NCI-H146 treated with DMSO at 0.1 percent for 48 hours (cell line): ENCODE measurements around the gene DGKB.
A peak's percentile ranks its signal among the peaks of the same experiment; 100 is the strongest.

ENCODE experiments used
- DNase-seq: peaks from one replicate; lab custom pipeline; 2025; ENCODE audit not compliant: unreplicated experiment; lab: John Stamatoyannopoulos, UW

DGKB gene

DNA sequence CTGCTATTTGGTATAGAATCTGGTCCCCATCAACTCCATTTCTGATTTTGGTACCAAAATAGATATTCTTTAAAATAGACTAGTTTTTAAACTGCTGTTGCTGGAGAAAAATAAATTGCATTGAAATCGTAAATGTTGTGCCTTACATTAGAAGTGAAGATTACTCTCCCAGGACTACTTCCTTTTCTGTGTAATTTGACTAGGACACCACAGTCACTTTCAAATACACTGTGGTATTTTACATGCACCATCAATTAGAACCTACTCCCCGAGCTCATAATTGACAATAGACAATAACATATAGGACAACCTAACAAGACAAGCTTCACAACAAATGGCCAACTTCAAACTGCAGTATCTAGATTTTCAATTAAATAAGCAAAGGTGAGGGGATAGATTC is 211.5 kb downstream of the DGKB start:
- no peak for DNase-seq

DNA sequence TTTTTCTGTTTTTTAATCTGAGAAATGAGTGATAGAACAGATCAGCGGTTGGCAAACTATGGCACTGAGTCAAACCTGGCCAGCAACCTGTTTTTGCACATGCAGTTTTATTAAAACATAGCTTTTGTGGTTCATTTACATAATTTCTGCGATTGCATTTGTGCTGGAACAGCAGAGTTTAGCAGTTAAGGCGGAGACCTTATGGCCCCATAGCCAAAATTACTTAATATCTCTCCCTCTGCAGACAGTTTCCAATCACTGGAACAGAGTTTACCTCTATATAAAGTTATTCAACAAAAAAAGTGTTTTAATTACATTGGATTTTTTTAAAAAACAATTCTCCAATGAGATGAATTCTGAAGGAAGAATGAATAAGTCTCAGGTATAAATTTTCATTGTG is 212.1 kb downstream of the DGKB start:
- DNase-seq: no peak

DNA sequence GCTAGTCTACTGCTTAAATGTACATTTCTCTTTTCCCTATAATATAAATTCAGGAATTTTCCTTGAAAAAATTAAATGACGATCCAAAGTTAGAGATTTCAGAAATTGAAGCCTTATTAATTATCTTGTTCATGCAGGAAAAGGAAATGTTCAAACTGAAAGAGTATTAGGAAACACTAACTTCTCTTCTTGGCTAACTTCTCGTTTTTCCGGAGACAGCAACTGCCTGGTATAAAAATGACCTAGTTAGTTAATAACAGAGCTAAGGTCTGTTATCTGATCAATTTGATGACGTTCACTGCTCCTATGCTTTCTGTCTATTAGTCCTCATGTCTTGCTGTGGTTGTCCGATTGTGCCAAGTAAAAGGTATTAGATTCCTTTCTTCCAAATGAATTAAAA is 212.5 kb downstream of the DGKB start:
- no peak for DNase-seq

DNA sequence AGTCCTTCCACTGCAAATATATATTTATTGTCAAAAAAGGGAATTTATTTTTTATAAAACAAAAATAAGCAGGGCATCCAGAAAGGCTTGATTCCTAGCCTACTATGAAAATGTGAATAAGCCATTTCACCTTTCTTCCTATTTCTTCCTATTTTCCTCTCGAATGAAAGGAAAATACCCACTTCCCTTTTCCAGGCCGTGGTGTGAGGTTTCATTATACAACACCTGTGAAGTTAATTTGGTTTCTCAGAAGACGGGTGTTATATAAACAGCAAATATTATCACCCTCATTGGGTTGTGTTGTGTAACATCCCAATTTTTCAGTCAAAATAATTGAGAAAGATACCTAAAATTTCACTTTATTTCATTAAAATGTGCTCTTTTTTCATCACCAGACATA is 214.3 kb downstream of the DGKB start:
- DNase-seq: no peak

DNA sequence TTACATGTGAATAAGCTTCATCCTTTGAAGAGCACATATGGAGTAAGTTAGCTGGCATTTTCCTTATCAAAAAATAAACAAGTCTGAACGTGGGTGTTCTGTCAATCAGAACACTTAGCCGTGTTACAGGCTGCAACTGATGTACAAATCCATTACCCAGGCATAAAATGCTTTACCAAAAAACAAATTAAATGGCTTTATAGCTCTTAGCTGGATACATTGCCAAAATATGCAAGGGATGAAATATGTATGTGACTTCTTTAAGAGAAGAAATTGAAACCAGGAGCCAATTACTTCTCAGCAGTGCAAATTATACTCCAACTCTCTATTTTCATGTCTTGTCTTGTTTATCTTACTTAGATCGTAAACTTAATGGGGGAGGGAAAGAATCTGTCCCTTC is 214.8 kb downstream of the DGKB start:
- peak; percentile 16 for DNase-seq

DNA sequence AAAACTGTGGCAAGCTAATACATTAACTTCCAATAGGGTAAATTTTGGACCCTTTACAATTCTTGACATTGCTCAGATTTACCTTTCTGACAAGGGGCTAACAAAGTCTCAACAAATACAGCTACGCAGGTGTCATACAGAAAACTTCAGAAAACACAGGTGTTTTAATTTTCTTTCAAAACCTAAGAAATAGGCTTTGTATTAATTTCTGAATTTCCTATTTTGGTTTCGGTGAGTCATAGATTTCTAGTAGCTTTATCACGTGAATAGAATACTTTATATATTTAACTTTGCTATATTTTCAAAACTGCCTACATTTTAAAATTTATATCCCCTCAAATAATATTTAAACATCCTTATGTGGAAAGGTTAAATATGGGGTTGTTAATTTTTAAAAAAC is 215.3 kb downstream of the DGKB start:
- DNase-seq: no peak

DNA sequence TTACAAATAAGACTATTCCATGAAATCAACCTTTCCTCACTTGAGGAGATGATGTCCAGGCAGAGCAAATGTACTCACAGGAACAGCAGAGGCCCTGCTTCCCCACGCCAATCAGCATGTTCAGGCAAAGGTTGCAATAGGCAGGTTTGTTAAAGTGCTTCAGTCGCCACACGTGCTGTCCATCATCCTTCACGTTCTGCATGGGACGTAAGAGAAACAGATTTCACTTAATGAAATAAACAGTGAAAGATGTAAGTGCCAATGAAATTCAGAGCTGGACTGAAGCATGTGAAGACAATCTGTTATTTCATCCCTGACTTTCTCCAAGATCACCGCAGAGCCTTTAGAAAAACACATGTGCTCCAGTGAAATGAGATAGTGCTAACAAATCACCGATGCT is 217.4 kb downstream of the DGKB start:
- DNase-seq: no peak

DNA sequence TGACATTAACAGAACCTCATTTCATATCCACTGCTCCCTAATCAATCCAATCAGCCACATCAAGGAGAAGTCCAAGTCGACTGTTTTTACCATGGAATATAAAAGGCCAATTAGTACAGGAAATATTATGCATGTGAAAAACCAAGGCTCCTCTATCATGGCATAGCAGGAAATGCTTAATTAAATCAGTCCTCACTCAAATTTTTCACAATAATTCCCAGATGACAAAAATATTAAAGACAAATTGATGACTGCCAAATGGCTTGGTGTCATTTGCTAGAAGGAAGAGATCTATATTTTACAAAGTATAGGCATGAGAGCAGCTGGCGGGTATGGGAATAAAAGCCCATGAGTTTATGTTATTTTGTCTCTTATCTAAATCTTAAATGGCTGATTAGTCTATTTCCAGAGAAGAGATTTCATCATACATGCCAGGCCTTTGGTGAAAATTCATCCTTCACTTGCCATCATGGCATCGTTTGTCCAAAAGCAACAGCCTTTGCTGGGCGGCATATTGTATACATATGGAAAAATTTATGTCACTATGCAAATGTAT is 219.6 kb downstream of the DGKB start:
- no peak for DNase-seq

DNA sequence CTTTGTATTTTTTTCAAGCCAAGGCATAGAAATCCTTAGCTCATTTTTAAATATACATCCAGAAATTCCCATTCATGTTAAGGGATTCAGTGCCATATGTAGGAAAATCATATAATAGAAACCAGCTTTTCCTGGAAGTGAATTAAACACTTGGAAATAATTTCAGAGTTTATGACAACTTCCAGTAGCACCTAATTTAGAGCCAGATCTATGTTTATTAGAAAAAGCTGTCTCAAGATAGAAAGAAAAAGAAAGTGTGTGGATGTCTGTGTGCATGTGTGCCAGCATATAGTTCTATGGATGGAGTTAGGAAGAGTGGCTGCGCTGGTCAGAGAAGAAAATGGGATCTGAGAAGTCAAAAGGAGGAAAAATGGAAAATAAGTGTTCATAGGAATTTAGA is 225.7 kb downstream of the DGKB start:
- no peak for DNase-seq

DNA sequence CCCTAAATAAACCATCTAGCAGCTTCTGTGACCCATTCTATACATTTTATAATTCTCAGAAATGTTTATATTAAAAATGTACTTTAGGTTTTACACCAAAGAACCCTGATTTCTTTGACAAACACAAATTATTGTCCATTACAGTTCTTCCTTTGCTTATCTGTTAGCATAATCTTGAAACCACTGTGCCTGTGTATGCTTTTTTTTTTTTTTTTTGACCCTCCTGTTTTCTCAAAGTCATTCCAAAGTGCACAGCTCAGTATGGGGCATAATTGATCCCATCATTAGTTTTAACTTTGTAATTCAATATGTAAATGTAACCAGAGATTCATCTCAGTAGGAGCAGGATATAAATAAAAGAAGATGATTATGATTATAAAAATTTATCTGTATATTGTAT is 229.3 kb downstream of the DGKB start:
- DNase-seq: peak; percentile 71

DNA sequence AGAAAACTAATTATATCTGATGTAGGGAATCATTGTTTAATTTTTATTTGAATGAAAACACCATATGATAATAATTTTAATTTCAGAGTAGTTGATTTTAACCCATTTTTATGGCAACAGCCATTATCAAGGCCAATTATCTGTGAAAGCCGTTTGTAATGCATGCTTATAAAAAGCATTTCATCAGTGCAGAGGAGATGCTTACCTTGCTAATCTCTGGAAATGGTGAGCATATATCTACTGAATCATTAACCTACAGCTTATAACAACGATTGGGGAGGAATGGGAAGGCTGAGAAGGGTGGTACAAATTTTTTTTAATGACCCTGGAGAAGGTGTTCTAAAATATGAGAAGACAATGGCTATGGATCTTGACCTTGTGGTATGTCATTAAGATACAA is 235.6 kb downstream of the DGKB start:
- no peak for DNase-seq

DNA sequence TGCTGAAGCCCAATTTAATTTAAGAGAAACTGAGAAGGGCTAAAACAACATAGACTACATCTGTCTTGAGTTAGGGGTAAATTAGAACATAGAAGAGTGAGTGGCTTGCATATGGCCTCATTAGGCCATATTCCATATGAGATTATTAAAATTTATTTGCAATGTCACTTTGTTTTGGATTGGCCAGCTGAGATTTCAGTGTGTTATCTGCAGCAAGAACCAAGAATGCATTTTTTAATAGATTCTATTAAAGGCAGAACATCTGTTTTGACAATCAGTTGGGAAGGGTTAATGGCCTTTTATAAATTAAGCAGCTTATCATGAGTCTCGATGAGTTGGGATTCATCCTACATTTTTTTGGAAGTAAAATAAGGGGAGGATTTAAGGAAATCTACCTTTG is 236.2 kb downstream of the DGKB start:
- DNase-seq: no peak

DNA sequence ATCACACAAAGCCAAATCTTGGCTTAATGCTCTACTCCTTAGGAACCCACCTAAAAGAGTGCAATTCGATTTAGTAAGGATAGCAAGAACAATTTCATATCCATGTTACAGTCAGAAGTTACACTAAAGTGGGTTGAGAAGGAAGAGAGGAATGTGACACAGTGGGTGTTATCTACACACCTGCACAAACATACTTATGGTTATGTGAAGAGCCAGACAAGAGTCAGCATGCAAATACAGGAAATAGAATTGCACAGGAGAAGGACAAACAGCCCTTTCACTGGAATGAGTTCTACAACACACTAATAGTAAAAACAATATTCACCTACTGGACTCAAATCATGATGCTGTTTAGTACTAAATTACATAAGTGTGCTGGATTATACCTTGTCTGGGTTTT is 262.8 kb downstream of the DGKB start:
- DNase-seq: peak; percentile 54

DNA sequence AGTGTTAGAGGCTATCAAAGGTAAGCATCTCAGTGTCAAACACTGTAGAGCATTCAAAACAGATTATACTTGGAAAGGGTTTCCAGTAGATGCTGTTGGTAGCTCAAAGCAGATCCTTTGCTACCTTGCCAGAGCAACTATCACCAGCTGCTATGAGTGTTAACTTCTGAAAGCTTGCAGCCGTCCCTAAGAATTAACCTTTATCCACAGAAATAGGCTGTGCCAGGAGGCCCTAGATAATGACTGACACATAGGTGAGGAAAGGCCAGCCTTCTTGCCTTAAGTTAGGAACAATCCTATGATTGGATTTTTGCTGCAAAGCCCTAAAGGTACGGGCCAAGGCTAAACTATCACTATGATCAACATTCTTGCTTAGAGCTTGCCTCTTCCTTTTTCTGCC is 263.2 kb downstream of the DGKB start:
- DNase-seq: no peak

DNA sequence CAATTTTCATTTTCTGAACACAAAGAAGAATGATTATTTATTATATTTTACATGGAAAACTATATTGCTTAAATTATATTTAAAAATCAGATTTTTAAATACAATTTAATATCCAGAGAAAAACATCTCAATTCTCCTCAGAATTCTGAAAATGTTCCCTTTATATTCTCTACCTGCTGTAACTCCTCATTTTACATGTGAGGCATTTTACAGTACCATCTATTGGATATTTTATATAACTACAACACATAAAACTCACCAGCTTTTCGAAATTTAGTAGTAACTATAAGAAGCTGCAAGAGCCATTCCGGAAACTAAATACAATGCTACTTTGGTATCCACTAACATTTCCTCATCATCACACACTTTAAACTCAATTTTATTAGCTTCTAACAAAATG is 264.6 kb downstream of the DGKB start:
- peak; percentile 30 for DNase-seq

DNA sequence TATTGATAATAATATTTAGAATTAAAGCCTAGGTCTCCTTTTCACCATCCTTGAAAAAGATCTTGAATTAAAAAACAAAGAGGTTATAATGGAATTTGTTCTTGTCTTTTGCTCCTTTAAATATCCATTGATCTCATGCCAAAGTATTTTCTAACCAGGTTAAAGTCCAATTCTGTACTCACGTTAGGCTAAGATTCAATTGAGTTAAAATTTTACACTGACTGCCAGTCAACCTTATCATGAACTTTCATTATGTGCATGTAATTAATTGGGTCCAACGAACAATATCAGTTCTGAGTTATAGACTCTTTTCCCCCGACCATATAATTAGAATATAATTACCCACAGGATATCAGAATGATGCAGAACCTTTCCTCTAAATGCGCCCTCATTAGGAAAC is 266.6 kb downstream of the DGKB start:
- no peak for DNase-seq

DNA sequence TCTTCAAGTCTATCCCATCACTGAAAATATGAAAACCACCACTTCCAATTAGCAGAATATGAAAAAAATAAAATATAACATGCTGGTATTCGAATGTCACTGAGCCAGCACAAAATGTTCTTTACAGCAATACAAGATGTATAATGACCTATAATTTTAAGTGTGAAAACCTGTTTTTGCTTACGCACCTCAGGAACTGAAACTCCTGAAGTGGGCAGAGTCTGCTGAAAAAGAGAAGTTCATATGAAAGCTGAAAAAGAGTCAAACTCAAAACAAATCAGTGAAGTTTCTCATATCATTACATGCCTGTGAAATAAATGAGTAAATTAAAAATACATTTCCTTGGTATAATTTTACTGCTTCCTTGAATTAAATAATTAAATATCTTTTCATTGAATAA is 272.5 kb downstream of the DGKB start:
- DNase-seq: no peak

DNA sequence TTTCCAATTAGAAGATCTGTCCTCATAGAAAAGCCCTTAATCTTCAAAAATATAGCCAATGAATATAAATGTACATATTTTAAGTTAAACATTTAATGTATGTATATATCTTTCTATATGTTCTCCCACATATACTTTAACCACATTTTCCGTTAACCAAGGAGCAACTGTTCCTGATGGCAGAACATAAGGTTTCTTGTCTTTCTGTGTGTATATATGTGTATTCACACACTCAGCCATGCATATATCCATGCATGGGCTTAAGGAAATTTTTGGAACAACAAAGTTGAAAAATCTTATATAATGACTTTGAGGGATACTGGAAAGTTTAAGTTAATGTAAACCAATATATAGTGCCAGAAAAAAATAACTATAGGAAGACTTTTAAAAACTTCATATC is 274.0 kb downstream of the DGKB start:
- no peak for DNase-seq

DNA sequence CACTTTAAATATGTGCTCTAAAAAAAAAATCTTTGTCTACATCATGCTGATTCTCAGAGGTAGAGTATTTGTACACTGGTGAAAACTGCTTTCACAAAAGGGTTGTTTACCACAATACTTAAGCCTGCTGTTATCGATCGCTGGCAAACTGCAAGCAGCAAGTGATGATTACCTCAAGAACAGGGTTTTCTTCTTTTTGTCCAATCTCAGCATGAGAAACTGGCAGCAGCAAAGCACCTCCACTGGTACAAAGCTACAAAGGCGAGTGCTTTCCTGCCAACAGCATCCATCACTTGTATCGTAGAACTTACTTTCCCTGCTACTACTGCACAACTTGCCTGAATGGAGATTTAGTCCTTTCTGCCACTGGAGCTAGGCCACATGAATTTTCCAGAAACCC is 276.5 kb downstream of the DGKB start:
- peak; percentile 76 for DNase-seq

DNA sequence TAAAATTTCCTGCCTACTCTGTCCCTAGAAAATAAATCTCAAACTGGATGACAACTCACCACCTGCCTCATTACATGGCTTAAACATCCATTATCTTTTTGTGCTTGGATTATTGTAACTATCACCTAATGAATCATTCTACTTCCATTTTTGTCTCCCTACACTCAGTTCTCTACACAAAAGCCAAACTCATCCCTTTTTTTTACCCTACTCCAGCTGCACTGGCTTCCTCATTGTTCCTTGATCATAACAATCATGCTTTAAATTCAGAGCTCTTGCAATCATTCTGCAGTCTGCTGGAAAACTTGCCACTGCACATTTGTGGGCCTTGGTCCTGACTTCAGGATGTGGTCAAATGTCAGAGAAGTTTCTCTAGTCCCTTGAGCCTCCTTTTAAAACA is 280.0 kb downstream of the DGKB start:
- DNase-seq: peak; percentile 52

DNA sequence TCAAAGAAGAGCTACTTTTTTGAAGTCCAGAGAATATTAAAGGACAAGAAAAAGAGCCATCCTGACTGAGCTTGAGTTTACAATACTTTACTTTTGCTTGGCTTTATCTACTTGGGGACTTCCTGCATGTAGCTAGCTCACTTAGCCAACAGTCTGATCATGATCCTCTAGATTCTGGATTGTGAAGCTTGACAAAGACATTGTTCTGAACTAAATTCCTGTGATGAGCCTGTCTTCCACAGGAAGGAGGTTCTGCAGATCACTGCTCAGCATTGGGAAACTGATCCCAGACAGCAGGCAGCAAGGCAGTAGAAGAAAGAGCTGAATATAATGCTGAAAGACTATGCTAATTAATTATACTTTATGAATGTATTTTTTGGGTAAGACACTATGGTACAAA is 296.4 kb downstream of the DGKB start:
- no peak for DNase-seq

DNA sequence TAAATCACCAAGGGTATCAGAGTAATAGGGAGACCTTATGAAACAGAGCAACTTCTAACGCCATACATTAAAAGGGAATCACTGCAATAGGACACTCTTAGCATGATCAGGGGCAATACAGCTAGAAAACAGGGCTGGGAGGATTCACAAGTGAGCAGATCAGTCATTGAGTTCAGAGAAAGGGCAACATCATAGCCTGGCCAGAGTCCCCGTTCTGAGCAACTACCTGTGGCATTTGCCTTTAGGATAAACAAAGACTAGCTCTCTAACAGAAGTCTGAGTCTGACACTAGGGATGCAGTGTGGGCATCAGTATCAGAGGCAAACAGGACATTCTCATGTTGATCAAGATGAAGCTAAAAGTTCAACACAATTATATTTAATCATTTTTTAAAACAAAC is 297.9 kb downstream of the DGKB start:
- DNase-seq: no peak

DNA sequence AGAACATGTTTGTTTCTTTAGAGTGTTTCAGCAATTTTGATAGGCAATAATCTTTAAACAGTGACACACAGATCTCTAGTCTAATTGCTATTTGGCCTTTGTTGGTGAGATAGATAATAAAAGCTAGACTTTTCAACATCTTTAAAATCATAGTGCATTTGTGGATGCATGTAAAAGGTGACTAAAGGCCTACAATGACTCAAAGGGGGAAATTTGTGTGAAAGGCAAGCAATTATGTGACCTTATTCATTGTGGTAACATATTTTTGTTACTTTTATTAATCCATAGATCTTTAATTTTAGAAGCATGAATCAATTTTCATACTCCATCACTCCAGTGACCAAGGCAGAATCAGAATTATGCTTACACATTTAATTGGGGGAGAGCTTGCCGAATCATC is 299.7 kb downstream of the DGKB start:
- DNase-seq: no peak

DNA sequence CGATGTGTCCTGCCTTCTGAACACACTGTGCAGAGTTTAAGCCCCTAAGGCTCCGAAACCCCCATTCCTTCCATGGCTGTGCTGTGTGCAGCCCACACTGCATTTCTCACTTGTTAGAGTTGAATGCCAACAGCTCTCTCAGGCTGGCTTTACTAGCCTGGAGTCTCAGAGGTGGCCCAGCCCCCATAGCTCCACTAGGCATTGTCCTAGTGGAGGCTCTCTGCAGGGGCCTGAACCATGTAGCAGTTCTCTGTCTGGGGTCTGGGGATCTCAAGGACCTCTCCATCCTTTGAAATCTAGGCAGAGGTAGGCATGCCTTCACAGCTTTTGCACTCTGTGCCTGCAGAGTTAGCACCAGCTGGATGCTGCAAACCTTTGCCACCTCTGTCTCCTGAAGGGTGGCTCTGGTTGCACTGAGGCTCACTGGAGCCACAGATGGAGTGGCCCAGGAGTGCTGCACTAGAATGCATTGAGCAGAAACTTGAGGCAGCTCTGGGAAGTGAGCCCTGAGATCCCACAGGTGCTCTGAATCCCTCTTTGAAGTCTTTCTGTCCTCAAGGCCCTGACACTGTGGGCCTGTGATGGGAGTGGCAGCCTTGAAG is 301.7 kb downstream of the DGKB start:
- no peak for DNase-seq
